ENCODE data around the gene PLEKHG4B. TPM values are rescaled to one million over a fixed set of nuclear protein-coding genes. Genes with fewer than 3 reads are reported as not detected.
"Not testable (repeated sequence)": the region's sequence is repeated elsewhere in the genome, so short reads cannot be mapped to it uniquely, and the experiment has no call there.

PLEKHG4B gene
- total and polyA plus RNA-seq, 4 donors: 0.05 to 0.21 TPM; not detected in 2

DNA sequence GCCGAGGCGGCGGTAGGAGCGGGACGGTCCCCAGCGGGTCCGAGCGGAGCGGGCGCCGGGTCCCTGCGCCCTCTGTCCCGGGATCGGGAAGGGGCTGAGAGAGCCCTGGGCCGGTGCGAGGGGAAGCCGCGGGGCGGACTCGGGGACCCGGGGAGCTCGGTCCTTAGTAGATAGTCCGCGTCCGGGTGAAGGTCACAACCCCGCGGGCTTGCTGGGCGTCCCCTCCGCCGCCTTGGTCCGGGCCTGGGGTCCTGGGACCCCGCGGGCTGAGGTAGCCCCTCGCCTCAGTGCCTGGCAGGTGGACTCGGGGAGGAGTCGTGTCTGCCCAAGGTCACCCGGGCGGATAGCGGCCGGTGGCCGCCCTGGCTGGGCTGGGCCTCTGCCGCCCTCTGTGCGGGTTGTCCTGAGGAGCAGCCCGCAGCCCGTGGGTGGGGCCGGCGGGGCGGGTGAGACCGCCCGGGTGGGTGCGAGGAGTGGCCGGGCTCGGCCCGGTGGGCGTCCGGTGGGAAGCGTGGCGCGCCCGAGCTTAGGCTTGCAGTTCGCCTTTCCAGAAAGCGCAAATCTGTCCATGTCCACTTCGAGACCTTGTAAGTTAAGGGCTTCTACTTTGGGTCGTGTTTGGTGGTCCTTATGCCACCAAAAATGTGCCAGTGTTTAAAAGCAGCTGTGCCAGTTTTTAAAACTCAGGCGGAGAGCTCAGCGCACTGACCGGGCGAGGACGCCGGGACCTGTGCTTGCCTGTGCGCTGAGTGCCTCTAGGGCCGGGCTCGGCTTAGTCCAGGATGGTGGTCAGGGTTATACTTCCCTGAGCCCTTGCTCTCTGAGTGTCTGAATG is 126.7 kb downstream of the PLEKHG4B start:
- H3K4me1 ChIP-seq (ENCODE audit: control insufficient read depth in 1 of 2, insufficient read depth in 2 of 2, low read length in 2 of 2): no peaks in the 10 kb centered on the region
- no peaks in the 10 kb centered on the region for H3K27me3 ChIP-seq (ENCODE audit: control insufficient read depth in 1 of 2, insufficient read depth in 2 of 2, low read length in 1 of 2)
- DNase-seq: peak in 1 of 2 donors; percentile 79
- no peaks in the 10 kb centered on the region for H3K9me3 ChIP-seq (ENCODE audit: control insufficient read depth, low read length)
- H3K27ac ChIP-seq (ENCODE audit: low read depth in 1 of 2, low read length in 2 of 2): peak overlapping the region in 1 of 2 donors; percentile 67
- H3K36me3 ChIP-seq (ENCODE audit: control insufficient read depth in 1 of 2, insufficient read depth in 2 of 2, low read length in 1 of 2): peaks cover 0 to 2% of the 10 kb centered on the region in 2 donors
- H3K4me3 ChIP-seq (ENCODE audit: low read length in 2 of 2): peak overlapping the region; percentile 88 to 97
- peak; percentile 76 for ATAC-seq (ENCODE audit: low FRiP score)
- 0 to 1% methylated on average over 49 to 73 of the region's 73 CpGs for WGBS, 2 donors
- intact Hi-C loops (cut with DNase I): no loop called here

DNA sequence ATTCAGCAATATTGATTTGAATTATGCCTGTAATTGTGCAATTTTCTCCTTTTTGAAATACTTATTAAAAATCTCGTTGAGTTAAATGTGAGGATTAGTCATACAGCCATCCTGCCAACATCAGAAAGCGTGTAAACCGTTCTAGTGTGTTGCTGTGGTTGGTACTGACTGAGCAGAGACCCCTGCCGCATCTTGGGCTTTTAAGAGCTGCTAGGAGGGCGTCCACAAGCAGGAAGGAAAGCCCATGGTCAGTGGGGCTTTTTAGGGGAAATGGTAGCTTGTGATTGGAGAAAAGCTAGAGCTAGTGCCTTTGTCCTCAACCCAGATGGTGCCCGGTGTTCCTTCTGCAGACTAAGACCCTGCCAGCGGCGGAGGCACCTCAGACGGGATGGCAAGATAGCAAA is 127.5 kb downstream of the PLEKHG4B start:
- Histone ChIP-seq H3K9me3 (ENCODE audit: control insufficient read depth, low read length) (no peaks in the 10 kb centered on the region), H3K4me3 (ENCODE audit: low read length in 2 of 2) (peak overlapping the region; percentile 88 to 97), H3K36me3 (ENCODE audit: control insufficient read depth in 1 of 2, insufficient read depth in 2 of 2, low read length in 1 of 2) (peaks cover 0 to under 1% of the 10 kb centered on the region in 2 donors), H3K4me1 (ENCODE audit: control insufficient read depth in 1 of 2, insufficient read depth in 2 of 2, low read length in 2 of 2) (no peaks in the 10 kb centered on the region), H3K27me3 (ENCODE audit: control insufficient read depth in 1 of 2, insufficient read depth in 2 of 2, low read length in 1 of 2) (no peaks in the 10 kb centered on the region), H3K27ac (ENCODE audit: low read depth in 1 of 2, low read length in 2 of 2) (no peak overlapping the region)
- intact Hi-C loops (cut with DNase I): no loop called here
- ATAC-seq (ENCODE audit: low FRiP score) (peak; percentile 30), DNase-seq (peak in 1 of 2 donors; percentile 35)
- 15 to 29% methylated on average over 9 of the region's 9 CpGs for WGBS, 2 donors

DNA sequence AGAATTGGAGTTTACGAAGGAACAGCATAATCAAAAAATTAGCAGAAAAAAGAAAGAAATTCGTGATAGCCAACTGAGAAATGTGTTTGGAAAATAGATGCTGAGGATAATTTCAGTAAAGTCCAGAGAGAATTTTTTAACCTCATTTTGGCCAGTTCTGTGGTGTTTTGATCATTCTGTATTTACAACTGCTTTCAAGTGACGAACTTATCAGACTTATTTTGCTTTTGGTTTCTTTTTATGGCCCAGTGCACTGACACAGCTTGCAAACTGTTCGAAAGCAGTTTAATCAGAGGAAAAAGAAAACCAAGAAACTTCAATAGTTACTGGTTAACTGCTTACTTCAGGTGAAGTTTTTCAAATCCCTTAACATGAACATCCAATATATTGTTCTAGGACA is 128.0 kb downstream of the PLEKHG4B start:
- ATAC-seq (ENCODE audit: low FRiP score) (no peak), DNase-seq (no peak)
- Histone ChIP-seq H3K27ac (ENCODE audit: low read depth in 1 of 2, low read length in 2 of 2) (no peak overlapping the region), H3K9me3 (ENCODE audit: control insufficient read depth, low read length) (no peaks in the 10 kb centered on the region), H3K4me1 (ENCODE audit: control insufficient read depth in 1 of 2, insufficient read depth in 2 of 2, low read length in 2 of 2) (no peaks in the 10 kb centered on the region), H3K36me3 (ENCODE audit: control insufficient read depth in 1 of 2, insufficient read depth in 2 of 2, low read length in 1 of 2) (peaks cover 0 to 3% of the 10 kb centered on the region in 2 donors), H3K4me3 (ENCODE audit: low read length in 2 of 2) (peak overlapping the region; percentile 46 to 88), H3K27me3 (ENCODE audit: control insufficient read depth in 1 of 2, insufficient read depth in 2 of 2, low read length in 1 of 2) (no peaks in the 10 kb centered on the region)
- intact Hi-C loops (cut with DNase I): loop anchor here in 1 of 2 donors (10.0 kb wide), 1 partner anchor 55 kb away; the partner anchor contains the start of gene PDCD6
- 32 to 56% methylated on average over 4 of the region's 4 CpGs for WGBS, 2 donors

DNA sequence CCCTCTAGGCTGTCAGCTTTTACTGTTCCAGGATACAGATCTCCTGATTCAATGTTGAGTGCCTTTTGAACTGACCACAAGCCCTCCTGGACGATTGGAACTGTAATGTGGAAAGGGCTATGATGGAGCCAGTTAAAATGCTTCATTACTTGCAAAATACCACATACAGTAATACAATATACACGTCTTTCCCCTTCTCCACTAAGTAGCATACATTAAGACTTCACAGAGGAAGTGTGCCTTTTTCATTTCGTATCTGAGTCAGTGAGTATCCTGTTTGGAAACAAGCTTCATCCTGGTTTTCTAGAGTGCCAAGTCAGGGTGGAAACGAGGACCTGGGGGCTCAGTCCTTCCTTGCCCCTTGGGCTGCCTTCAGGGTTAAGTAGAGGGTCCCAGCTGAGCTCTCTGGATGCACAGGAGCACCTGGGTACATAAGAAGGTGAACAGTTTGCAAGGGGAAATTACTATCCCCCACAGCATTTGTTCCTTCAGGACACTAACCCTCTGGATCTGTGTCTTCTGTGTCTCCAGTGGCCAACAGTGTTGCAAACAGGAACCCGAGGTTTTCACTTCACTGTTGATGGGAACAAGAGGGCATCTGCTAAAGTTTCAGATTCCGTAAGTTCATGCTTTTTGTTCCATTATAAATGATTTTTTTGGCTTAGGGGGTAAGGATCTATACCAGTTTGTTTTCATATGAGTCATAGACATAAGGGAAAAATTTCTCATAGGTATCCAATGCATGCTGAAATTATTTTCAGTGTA is 131.2 kb downstream of the PLEKHG4B start:
- intact Hi-C loops (cut with DNase I): loop anchor here in 1 of 2 donors (10.0 kb wide), 1 partner anchor 52 kb away; the partner anchor contains the start of gene PDCD6
- H3K4me3 ChIP-seq (ENCODE audit: low read length in 2 of 2); H3K4me1 ChIP-seq (ENCODE audit: control insufficient read depth in 1 of 2, insufficient read depth in 2 of 2, low read length in 2 of 2); H3K36me3 ChIP-seq (ENCODE audit: control insufficient read depth in 1 of 2, insufficient read depth in 2 of 2, low read length in 1 of 2); H3K27me3 ChIP-seq (ENCODE audit: control insufficient read depth in 1 of 2, insufficient read depth in 2 of 2, low read length in 1 of 2); DNase-seq; H3K27ac ChIP-seq (ENCODE audit: low read depth in 1 of 2, low read length in 2 of 2); ATAC-seq (ENCODE audit: low FRiP score); H3K9me3 ChIP-seq (ENCODE audit: control insufficient read depth, low read length): not testable (repeated sequence)
- WGBS, 2 donors: 43 to 46% methylated on average over 6 of the region's 6 CpGs

DNA sequence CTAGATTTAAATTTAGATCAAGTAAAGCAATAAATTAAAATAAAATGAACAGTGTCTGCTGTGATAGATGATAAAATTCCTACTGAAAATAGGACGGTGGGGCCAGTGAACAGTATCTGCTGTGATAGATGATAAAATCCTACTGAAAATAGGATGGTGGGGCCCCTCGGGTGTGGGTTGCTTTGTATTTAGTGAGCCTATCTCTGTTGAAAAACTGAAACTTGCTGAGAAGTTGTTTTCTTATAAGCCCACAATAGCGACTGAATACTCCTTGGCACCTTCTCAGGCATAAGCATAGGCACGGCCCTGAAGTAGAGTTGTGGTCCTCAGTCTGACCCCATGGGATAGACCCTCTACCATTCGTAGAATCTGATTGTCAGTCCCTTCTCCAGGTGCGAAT is 131.8 kb downstream of the PLEKHG4B start:
- H3K36me3 ChIP-seq (ENCODE audit: control insufficient read depth in 1 of 2, insufficient read depth in 2 of 2, low read length in 1 of 2): peaks cover 3 to 4% of the 10 kb centered on the region in 2 donors
- H3K9me3 ChIP-seq (ENCODE audit: control insufficient read depth, low read length): no peaks in the 10 kb centered on the region
- no peak overlapping the region for H3K4me3 ChIP-seq (ENCODE audit: low read length in 2 of 2)
- no peaks in the 10 kb centered on the region for H3K4me1 ChIP-seq (ENCODE audit: control insufficient read depth in 1 of 2, insufficient read depth in 2 of 2, low read length in 2 of 2)
- intact Hi-C loops (cut with DNase I): loop anchor here in 1 of 2 donors (10.0 kb wide), 1 partner anchor 51 kb away; the partner anchor contains the start of gene PDCD6
- no peaks in the 10 kb centered on the region for H3K27me3 ChIP-seq (ENCODE audit: control insufficient read depth in 1 of 2, insufficient read depth in 2 of 2, low read length in 1 of 2)
- H3K27ac ChIP-seq (ENCODE audit: low read depth in 1 of 2, low read length in 2 of 2): no peak overlapping the region
- 61 to 77% methylated on average over 6 of the region's 6 CpGs for WGBS, 2 donors
- DNase-seq (no peak), ATAC-seq (ENCODE audit: low FRiP score) (no peak)

DNA sequence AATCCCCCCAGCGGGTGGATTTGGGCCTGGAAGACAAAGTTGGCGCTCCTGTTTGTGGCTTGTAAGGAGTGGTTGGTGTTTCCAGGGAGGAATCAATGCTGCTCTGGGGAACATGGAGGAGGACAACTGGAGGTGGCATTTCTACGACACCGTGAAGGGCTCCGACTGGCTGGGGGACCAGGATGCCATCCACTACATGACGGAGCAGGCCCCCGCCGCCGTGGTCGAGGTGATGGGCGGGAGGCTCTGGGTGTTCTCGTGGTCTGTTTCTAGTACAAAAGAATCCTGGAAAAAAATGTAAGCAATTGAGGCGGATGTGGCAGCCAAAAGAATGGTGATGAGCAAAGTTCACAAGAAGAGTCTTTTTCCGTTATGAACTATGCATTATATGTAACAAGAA is 133.4 kb downstream of the PLEKHG4B start:
- no peak overlapping the region for H3K27ac ChIP-seq (ENCODE audit: low read depth in 1 of 2, low read length in 2 of 2)
- WGBS, 2 donors: 96 to 97% methylated on average over 14 of the region's 14 CpGs
- no peaks in the 10 kb centered on the region for H3K4me1 ChIP-seq (ENCODE audit: control insufficient read depth in 1 of 2, insufficient read depth in 2 of 2, low read length in 2 of 2)
- ATAC-seq (ENCODE audit: low FRiP score): no peak
- peaks cover 3 to 7% of the 10 kb centered on the region in 2 donors for H3K36me3 ChIP-seq (ENCODE audit: control insufficient read depth in 1 of 2, insufficient read depth in 2 of 2, low read length in 1 of 2)
- DNase-seq: peak in 1 of 2 donors; percentile 48
- H3K27me3 ChIP-seq (ENCODE audit: control insufficient read depth in 1 of 2, insufficient read depth in 2 of 2, low read length in 1 of 2): no peaks in the 10 kb centered on the region
- intact Hi-C loops (cut with DNase I): loop anchor here in 1 of 2 donors (10.0 kb wide), 1 partner anchor 49 kb away; the partner anchor contains the start of gene PDCD6
- no peak overlapping the region for H3K4me3 ChIP-seq (ENCODE audit: low read length in 2 of 2)
- H3K9me3 ChIP-seq (ENCODE audit: control insufficient read depth, low read length): no peaks in the 10 kb centered on the region

DNA sequence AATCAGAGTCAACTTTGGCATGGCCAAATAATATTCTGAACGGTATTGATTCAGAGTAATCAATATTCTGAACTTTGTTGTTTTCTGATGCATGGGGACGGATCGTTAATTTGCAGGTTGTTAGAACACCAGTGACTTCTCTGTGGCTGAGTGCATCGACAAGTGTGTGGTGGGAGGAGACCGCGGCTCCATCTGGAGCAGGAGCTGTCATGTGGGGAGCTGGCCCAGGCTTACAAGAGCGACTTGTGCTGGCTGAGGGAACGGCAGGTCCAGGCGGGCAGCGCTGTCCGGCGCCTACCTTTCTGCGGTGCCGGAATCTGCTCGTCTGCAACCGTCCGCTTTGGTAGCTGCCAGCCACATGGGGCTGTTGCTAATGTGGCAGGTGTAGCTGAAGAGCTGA is 135.4 kb downstream of the PLEKHG4B start:
- not testable (repeated sequence) for H3K27ac ChIP-seq (ENCODE audit: low read depth in 1 of 2, low read length in 2 of 2); H3K9me3 ChIP-seq (ENCODE audit: control insufficient read depth, low read length); H3K4me1 ChIP-seq (ENCODE audit: control insufficient read depth in 1 of 2, insufficient read depth in 2 of 2, low read length in 2 of 2); H3K4me3 ChIP-seq (ENCODE audit: low read length in 2 of 2); ATAC-seq (ENCODE audit: low FRiP score); H3K27me3 ChIP-seq (ENCODE audit: control insufficient read depth in 1 of 2, insufficient read depth in 2 of 2, low read length in 1 of 2)
- peaks cover 3 to 13% of the 10 kb centered on the region in 2 donors for H3K36me3 ChIP-seq (ENCODE audit: control insufficient read depth in 1 of 2, insufficient read depth in 2 of 2, low read length in 1 of 2)
- peak in 1 of 2 donors; percentile 42 for DNase-seq
- 91 to 97% methylated on average over 10 to 16 of the region's 17 CpGs for WGBS, 2 donors
- intact Hi-C loops (cut with DNase I): loop anchor here in 1 of 2 donors (10.0 kb wide), 1 partner anchor 47 kb away; the partner anchor contains the start of gene PDCD6

DNA sequence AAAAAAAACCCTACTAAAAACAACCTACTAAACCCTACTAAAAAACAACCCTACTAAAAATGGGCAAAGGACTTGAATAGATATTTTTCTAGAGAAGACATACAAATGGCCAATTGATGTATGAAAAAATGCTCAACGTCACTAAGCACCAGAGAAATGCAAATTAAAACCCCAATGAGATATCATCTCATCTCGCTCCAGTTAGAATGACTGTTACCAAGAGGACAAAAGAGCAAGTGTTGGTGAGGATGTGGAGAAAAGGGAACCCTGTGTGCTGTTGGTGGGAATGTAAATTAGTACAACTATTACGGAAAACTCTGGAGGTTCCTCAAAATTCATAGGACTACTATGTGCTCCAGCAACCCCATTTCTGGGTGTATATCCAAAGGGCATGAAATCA is 136.9 kb downstream of the PLEKHG4B start:
- Histone ChIP-seq H3K4me3 (ENCODE audit: low read length in 2 of 2) (no peak overlapping the region), H3K27ac (ENCODE audit: low read depth in 1 of 2, low read length in 2 of 2) (no peak overlapping the region), H3K9me3 (ENCODE audit: control insufficient read depth, low read length) (no peaks in the 10 kb centered on the region), H3K36me3 (ENCODE audit: control insufficient read depth in 1 of 2, insufficient read depth in 2 of 2, low read length in 1 of 2) (peaks cover 4 to 13% of the 10 kb centered on the region in 2 donors), H3K27me3 (ENCODE audit: control insufficient read depth in 1 of 2, insufficient read depth in 2 of 2, low read length in 1 of 2) (no peaks in the 10 kb centered on the region), H3K4me1 (ENCODE audit: control insufficient read depth in 1 of 2, insufficient read depth in 2 of 2, low read length in 2 of 2) (no peaks in the 10 kb centered on the region)
- DNase-seq (no peak), ATAC-seq (ENCODE audit: low FRiP score) (no peak)
- intact Hi-C loops (cut with DNase I): loop anchor here in 1 of 2 donors (10.0 kb wide), 1 partner anchor 46 kb away; the partner anchor contains the start of gene PDCD6
- 64 to 92% methylated on average over 3 of the region's 3 CpGs for WGBS, 2 donors

Data from aorta (tissue), 5 donors.